Adipose tissue (tissue), 3 donors: ENCODE data around the gene WDR76. TPM values are rescaled to one million over a fixed set of nuclear protein-coding genes. Genes with fewer than 3 reads are reported as not detected.
A peak's percentile ranks its signal among the peaks of the same experiment; 100 is the strongest.
"Not testable (repeated sequence)": the region's sequence is repeated elsewhere in the genome, so short reads cannot be mapped to it uniquely, and the experiment has no call there.

Experiments
- H3K27ac ChIP-seq: one replicate; pipeline ENCODE4 v1.5.1; 2013; ENCODE audit warnings: low read depth, low read length
- WGBS, 3 donors: extraction: QIAGEN DNeasy Blood & Tissue Kit; methylation state at CpG; one replicate each; pipeline ENCODE4 v1.1.7; 2013; 5-methylcytosine and 5-hydroxymethylcytosine counted together
- polyA plus RNA-seq, 3 donors: library from polyadenylated mRNA; stranded (reverse); fragments of 200-250 nt; gene quantifications; one replicate each; pipeline ENCODE4 v1.2.3, GENCODE V29; 2013
- donor health status: healthy with polysubstance abuse.
- donor health status: Bipolar disorder and iron deficiency.
- donor health status: healthy.

The WDR76 gene
- 1 to 10 TPM; 1.6 to 2.7 (median 1.6) TPM for polyA plus RNA-seq

DNA sequence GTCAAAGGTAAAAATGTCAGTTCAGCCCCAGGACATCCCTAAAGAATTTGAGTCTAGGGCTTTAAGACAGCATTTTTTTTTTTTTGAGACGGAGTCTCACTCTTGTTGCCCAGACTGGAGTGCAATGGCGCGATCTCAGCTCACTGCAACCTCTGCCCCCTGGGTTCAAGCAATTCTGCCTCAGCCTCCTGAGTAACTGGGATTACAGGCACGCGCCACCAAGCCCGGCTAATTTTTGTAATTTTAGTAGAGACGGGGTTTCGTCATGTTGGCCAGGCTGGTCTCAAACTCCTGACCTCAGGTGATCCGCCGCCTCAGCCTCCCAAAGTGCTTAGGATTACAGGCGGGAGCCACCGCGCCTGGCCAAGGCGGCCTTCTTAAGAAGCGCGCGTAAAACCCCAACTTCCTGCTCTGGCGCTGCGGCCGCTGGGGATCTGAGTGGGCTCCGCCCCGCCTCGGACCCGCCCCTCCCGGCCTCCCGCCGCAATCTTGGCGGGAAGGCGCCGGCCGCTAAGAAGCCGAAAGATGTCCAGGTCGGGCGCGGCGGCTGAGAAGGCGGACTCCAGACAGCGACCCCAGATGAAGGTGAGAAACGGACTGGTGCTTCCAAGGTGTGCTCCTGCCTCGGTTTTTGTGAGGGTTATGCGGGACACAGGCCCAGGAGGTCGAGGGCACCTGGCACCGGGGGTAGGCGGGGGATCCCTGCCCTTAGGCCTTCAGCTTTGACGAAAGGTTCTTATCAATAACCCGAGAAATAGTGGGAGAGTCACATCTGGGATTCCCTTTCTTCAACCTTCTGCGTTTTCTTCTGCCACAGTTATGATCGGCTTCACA, at the start of gene WDR76:
Gene WDR76, plus strand, starts transcription at position 495 of the 834 bp plus-strand sequence. Its CDS starts 31 bp downstream, at position 526.
- H3K27ac ChIP-seq: no peak within 1 kb of the TSS
- WGBS, 3 donors: 3 to 4% (median 4%) methylated on average over 45 to 48 of the region's 48 CpGs

DNA sequence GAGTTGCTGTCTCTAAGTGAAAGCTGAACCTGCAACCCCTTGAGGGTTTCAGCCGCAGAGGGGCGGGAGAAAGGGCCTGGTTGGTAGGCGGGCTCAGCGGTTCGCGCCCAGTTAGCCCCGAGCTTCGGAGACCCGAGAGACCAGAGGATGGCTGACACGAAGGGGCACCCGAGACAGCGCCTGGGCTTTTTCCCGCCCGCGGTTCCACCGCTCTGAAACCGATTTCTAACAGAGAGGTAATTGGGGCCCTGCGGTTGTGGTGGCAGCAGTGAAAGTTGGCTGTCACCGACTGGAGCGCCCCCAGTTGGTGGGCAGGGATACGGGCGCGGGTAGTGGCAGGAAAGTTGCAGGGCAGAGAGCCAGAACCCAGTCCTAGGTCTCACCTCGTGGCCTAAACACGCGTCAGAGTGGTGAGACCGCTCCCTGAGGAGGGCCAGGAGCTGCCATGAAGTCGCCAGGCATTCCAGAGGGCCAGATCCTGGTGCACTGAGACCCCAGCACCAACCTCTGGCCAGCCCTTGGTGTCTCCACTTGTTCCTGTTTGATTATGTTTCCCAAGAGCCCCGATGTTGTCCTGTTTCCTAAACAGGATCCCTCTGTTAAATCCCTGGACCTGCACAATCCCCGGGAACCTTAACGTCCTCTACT, 49.4 kb upstream of the WDR76 start:
- WGBS, 3 donors: 1 to 2% (median 1%) methylated on average over 31 of the region's 31 CpGs

DNA sequence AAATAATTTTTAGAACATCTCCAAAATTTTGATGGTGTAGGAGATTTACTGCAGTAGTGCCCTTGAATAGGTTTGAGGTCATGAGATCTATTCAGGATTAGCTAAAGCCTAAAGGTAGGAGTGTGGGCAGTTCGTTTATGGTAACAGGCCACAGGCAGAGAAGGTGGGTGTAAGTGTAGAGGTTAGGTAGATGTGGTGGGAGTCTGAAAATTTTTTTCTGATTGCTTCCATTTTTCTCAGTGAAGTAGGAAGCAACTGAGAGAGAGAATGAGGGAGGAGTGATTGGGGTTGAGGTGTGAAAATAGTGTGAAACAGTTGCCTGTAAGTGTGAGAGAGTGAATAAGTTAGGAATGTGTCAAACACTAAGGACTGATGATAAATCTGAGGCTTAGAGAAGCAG, 47.8 kb upstream of the WDR76 start:
- WGBS, 3 donors: 82 to 92% (median 91%) methylated on average over 1 of the region's 1 CpG
- H3K27ac ChIP-seq: no peak overlapping the region

More for the DNA sequence above, 49.4 kb upstream of the WDR76 start:
- no peak overlapping the region for H3K27ac ChIP-seq

DNA sequence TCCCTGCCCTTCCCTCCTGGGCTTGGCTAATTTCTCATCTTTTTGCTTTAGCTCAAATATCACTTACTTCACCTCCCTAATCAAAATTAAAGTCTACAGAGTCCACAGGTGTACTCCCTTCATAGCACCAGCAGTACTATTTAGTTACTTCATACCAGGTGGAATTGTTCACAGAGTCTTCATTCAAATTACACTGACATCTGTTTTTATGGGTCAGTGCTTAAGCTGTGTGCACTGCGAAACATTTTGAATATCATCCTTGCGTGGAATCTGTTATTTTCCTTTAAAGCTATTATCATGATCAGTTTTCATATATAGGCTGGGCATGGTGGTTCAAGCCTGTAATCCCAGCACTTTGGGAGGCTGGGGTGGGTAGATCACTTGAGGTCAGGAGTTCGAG, 37.4 kb upstream of the WDR76 start:
- H3K27ac ChIP-seq: no peak overlapping the region
- WGBS, 3 donors: 66 to 97% (median 95%) methylated on average over 3 of the region's 3 CpGs

DNA sequence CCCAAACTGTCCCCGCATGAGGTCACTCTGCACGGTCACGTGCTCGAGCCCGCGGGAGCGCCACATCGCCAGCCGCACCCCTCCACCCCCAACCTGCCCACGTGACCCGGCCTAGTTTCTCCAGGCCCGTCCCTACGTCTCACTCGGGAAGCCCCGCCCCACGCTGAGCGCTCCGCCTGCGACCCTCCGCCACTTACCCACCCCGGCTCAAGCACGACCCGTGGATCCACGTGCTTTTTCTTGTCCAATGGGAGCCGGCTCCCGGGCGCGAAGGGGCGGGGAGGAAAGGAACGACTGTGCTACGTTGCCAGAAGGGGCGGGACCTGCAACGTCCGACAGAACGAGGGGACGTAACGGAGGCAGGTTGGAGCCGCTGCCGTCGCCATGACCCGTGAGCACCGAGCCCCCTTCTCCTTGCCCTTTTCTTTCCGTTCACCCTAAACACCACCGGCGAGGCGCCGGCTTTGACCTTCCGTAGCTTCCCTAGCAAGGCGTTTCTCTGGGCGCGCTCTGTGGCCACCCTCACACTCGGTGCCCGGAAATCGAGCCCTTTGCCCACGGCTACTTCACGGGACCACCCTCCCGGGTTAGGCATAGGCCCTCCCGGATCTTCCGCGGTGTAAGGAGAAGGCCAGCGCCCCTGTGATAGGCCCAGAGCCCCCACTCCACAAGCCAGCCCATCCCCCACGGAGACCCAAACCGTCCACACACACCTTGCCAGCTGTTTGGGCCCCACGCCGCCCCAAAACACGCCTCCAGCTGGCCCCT, 34.6 kb upstream of the WDR76 start, which contains the start of gene SERF2:
Gene SERF2, plus strand, starts transcription at position 328 of the 768 bp plus-strand sequence. Its CDS starts 57 bp downstream, at position 385.
- H3K27ac ChIP-seq: peak within 1 kb of the TSS; percentile 98
- 0 to 1% (median 1%) methylated on average over 65 to 66 of the region's 66 CpGs for WGBS, 3 donors

DNA sequence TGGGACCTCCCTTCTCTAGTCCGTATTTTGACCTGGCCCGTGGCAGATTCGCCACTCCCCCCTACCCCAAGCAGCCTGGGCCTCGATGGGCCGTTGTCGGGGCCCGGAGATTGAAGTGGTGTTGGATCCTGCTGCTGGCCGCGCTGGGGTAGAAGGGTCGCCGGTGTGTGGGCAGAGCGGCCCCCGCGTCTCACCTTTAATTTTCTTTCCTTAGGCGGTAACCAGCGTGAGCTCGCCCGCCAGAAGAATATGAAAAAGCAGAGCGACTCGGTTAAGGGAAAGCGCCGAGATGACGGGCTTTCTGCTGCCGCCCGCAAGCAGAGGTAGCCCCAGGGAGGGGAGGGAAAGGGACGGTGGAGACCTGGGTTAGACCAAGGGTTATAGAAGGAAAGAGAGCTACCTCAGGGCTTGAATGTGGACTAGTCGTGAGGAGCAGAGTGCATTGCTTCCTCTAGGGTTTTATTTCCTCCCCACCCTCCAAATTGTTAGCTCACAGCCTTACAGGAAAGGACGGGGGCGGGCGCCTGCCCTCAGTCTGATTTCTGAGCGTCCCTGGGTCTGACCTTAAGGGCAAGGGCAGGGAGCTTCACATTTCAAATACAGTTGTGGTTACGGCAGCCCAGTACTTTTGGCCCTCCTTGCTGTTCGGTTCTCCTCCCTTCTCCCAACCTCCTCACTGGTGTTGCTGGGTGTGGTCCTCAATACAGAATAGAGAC, 33.9 kb upstream of the WDR76 start:
- WGBS, 3 donors: 0 to 2% (median 2%) methylated on average over 33 of the region's 33 CpGs

DNA sequence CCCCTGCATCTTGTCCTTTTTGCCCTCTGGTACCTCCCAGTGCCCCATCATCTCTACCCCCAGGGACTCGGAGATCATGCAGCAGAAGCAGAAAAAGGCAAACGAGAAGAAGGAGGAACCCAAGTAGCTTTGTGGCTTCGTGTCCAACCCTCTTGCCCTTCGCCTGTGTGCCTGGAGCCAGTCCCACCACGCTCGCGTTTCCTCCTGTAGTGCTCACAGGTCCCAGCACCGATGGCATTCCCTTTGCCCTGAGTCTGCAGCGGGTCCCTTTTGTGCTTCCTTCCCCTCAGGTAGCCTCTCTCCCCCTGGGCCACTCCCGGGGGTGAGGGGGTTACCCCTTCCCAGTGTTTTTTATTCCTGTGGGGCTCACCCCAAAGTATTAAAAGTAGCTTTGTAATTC, 33.2 kb upstream of the WDR76 start:
- WGBS, 3 donors: 64 to 73% (median 66%) methylated on average over 10 of the region's 10 CpGs
- H3K27ac ChIP-seq: no peak overlapping the region

More for the DNA sequence above, 33.9 kb upstream of the WDR76 start:
- H3K27ac ChIP-seq: peak overlapping the region; percentile 98

DNA sequence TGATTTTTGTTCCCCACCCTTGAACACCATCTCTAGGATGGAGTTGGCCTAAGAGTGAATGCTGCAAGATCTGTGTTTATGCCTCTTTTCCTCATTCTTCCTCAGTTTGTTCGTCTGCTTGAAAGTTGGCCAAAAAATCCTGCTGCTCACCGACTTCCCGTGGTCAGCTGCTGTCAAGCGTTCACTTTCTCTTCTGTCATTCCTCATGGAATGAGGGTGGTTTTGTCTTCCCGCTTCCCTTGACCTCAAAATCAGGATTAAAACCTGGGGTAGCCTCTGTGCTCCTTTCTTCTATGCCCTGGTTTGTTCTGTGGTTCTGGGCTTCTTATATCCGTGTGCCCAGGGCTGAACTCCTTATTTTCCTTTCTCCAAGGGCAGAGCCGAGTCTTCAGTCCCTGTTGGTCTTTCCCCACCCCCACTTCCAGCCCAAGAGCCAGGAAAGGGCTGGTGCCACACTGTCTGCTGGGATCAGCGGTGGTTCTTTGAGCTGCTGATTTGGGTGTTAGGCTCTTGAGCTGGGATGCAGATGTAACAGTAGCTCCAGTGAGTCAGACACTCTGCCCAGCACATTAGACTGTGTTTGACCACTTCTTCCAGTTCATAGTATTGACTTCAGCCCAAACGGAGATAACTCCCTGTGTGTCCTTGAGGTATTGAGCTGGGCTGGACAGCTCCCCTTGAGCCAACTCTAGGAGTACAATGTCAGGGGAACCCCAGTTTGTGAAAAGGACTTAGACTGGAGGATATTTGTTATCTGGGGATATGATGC, 32.3 kb upstream of the WDR76 start:
- WGBS, 3 donors: 57 to 77% (median 70%) methylated on average over 9 of the region's 9 CpGs
- H3K27ac ChIP-seq: no peak overlapping the region

DNA sequence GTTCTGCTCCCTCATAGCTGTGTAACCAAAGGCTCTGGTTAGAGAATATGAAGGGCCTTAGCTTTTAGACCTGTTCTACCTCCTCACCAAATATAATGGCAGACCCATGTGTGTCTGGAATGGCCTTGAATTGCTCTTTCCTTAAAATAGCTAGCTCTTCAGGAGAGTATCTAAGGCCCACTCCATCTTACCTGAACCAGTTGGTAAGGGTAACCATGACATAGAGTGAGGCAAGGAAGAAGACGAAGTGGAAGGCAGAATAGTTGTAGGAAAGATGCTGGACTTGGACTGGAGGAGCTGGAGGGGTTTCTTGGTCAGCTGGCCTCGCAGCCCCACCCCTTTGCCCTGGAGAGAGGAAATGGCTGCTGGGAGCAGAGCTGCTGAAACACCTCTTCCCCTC, 31.6 kb upstream of the WDR76 start:
- 84 to 100% (median 85%) methylated on average over 2 of the region's 2 CpGs for WGBS, 3 donors

DNA sequence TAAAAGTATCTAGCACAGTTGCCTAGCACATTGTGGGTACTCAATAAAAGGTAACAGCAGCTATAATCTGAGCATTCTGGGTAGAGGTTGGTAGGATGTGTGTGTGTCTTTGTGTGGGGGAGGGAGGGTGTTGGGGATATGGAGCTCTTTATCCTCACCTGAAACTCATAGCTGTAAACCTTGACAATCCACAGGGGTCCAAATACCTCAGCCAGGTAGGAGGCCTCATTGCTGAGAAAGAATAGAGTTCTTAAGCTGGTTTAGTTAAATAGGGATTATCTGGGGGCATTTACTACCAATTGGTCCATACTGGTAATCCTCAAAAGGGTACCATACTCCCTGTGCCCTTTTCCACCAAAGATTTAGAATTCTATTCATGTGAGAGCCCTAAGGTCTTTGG, 30.8 kb upstream of the WDR76 start:
- no peak overlapping the region for H3K27ac ChIP-seq

More for the DNA sequence above, 31.6 kb upstream of the WDR76 start:
- no peak overlapping the region for H3K27ac ChIP-seq

DNA sequence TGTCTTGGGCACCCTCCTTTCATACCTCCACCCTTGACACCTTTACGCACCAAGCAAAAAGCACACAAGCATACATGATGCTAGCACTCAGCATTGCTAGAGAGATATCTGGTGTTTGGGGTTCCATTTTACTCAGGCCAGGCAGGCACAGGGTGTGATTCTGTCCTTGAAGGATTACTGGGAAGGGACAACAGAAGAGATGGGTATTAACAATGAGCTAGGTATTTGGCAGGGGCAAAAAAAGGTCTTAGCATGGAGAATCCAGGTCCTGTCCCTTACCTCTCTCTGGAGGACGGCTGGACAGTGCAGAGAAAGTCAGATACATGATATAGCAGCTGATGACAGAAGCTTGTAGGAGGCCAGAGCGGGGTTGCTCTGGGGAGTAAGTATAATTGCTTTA, 30.2 kb upstream of the WDR76 start:
- no peak overlapping the region for H3K27ac ChIP-seq
- 89 to 94% (median 93%) methylated on average over 3 of the region's 3 CpGs for WGBS, 3 donors

DNA sequence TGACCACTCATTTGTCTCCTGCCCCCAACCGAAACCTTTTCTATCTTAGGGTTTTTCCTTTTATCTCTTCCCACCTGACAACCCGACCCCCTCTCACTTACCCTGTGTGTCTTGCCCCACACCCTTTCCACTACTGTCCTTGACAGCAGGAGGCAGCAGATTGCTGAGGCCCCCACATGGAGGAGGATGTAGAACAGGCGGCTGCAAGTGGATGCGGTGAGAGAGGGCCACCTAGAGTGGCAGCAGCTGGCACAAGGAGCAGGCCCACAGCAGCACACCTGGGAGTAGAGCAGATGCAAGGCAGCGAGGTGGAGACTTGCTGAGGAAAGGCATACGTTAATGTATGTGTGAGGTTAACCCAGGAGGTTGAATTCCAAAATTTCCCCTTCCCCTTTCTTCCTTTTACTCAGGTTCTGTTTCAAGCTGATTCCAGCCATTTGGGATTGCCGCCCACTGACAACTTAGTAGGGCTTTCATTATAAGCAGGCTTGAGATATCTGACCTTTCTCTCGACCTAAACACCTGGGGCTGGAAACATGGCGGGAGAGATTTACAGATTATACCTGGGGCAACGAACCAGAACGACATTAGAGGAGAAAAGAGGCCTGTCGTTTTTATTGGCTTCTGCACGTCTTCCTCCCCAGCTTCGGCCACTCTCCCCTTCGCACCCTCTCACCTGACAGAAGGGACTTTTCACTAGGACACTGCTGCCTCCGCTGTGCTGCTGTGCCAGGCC, 27.4 kb upstream of the WDR76 start:
- H3K27ac ChIP-seq: peak overlapping the region; percentile 76
- 79 to 91% (median 89%) methylated on average over 16 of the region's 16 CpGs for WGBS, 3 donors

DNA sequence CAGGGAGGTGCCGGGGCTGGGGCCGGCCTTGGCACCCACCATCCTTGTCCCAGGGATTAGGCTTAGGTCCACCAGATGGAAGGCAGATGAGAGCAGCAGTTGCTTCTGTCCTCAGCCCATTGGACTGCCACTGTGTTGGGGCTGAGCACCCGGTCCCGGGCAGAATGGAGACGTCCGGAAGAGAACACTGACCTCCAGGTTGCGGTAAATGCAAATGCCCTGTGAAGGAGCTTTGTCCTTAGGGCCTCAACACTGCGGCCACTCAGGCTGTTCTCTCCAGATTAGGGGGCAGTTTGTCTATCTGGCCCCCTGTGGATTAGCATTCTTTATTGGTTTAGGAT, 26.9 kb upstream of the WDR76 start, which contains the start of gene SERINC4:
Gene SERINC4, minus strand, starts transcription at position 276 of the 341 bp plus-strand sequence. Its CDS starts 234 bp downstream, at position 42.
- H3K27ac ChIP-seq: peak within 1 kb of the TSS; percentile 76
- 91 to 96% (median 95%) methylated on average over 8 of the region's 8 CpGs for WGBS, 3 donors

DNA sequence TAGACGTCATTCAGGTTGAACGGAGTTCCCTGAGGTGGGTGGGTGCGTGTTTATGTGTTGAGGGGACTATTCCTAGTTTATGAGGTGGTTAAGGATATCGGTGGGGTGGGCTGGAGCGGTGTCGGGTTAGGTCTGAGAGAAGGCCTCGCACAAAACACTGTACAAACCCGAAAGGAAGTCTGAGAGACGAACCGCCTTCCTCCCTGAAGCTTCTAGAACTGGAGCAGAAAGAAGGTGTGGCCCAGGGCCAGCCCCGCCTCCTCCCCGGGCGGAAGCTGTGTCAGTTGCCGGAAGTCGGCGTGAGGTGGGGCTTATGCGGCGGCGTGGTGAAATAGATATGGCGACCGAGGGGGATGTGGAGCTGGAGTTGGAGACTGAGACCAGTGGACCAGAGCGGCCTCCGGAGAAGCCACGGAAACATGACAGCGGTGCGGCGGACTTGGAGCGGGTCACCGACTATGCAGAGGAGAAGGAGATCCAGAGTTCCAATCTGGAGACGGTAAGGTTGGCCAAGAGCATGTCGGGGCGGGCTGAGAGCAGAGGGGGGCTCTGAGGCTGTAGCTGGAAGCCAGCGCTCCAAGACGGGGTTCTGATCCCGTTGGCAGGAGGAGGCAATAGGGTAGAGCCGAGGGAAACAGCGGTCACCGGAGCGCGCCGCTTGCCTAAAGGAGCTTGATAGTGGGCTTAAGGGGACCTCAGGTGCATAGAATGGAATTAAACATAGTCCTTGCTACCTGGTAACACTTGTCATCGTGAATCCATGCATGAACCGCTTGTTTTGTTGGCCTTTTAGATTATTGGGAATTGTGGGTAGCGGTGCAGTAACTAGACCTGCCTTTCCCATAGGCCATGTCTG, 26.3 kb upstream of the WDR76 start, which contains the start of gene HYPK:
Gene HYPK, plus strand, starts transcription at position 314 of the 856 bp plus-strand sequence. Its CDS starts 24 bp downstream, at position 338.
- WGBS, 3 donors: 7 to 8% (median 8%) methylated on average over 44 of the region's 44 CpGs
- peak within 1 kb of the TSS; percentile 76 for H3K27ac ChIP-seq

DNA sequence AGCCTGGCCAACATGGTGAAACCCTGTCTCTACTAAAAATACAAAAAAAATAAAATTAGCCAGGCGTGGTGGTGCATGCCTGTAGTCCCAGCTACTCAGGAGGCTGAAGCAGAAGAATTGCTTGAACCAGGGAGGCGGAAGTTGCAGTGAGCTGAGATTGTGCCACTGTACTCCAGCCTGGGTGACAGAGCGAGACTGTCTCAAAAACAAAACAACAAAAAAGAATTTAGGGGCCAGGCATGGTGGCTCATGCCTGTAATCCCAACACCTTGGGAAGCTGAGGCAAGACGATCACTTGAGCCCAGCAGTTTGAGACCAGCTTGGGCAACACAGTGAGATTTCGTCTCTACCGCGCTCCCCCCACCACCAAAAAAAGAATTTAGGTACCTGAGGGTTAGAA, 24.1 kb upstream of the WDR76 start:
- not testable (repeated sequence) for H3K27ac ChIP-seq
- WGBS, 3 donors: 95 to 99% (median 98%) methylated on average over 7 of the region's 7 CpGs

DNA sequence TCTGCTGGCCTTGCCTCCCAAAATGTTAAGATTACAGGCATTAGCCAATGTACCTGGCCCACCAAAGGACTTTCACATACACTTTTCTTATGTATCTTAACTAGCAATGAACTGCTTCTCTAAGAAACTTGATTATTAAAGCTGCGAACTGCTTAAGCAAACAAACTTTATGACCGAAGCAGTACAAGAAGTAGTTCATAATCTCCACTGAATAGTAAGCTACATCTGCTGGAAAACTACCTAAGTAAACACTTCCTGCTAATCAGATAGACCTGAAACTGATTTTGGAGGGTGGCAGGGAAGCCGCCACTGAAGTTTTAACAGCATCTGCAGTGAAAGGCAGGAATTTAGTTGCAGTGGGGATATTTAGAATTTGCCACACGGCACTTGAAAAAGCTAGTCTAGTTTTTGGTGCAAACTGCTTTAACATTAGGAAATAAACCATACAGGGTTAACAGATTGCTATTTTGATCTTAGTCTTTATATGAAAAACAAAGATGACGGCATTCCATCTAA, 18.3 kb upstream of the WDR76 start:
- no peak overlapping the region for H3K27ac ChIP-seq
- WGBS, 3 donors: 91 to 95% (median 94%) methylated on average over 5 of the region's 5 CpGs
